Stimulated activated CD8-positive, alpha-beta memory T cell treated with anti-CD3 and anti-CD28 coated beads, Interleukin-12 subunit alpha, Interleukin-12 subunit beta, amount 100 ng/mL, for 4 hours (primary cell): ENCODE measurements around the gene BRD4.
A peak's percentile ranks its signal among the peaks of the same experiment; 100 is the strongest.

Experiments
- DNase-seq: peaks from one replicate; pipeline ENCODE4 v3.0.0-alpha.2; 2020; ENCODE audit warnings: low read depth

BRD4 gene

GRCh38 chr19:15225760-15226159 is 106.6 kb downstream of the BRD4 start:
- no peak for DNase-seq

GRCh38 chr19:15223649-15224361 is 108.5 kb downstream of the BRD4 start:
- no peak for DNase-seq

GRCh38 chr19:15222738-15223648 is 109.3 kb downstream of the BRD4 start:
- peak; percentile 64 for DNase-seq

GRCh38 chr19:15220833-15221232 is 111.5 kb downstream of the BRD4 start:
- DNase-seq, result no peak

- no peak for DNase-seq
Measured at GRCh38 chr19:15218501-15218900, 113.8 kb downstream of the BRD4 start.

- no peak for DNase-seq
Measured at GRCh38 chr19:15216363-15216762, 116.0 kb downstream of the BRD4 start.

- no peak for DNase-seq
Measured at GRCh38 chr19:15213715-15214381, 118.5 kb downstream of the BRD4 start.

GRCh38 chr19:15212711-15213110 is 119.6 kb downstream of the BRD4 start:
- DNase-seq, result no peak

- DNase-seq, result no peak
Measured at GRCh38 chr19:15210323-15210781, 122.0 kb downstream of the BRD4 start.

- no peak for DNase-seq
Measured at GRCh38 chr19:15201374-15202023, 130.8 kb downstream of the BRD4 start.

- no peak for DNase-seq
Measured at GRCh38 chr19:15200553-15201364, 131.6 kb downstream of the BRD4 start, which contains the start of gene NOTCH3. TSS of gene NOTCH3 (minus strand) at chr19:15200995. CDS start at chr19:15200905, 90 bp downstream.

- no peak for DNase-seq
Measured at GRCh38 chr19:15199661-15200552, 132.4 kb downstream of the BRD4 start.

GRCh38 chr19:15198951-15199660 is 133.2 kb downstream of the BRD4 start:
- no peak for DNase-seq

GRCh38 chr19:15197942-15198341 is 134.4 kb downstream of the BRD4 start:
- no peak for DNase-seq

GRCh38 chr19:15197275-15197941 is 134.9 kb downstream of the BRD4 start:
- no peak for DNase-seq

- no peak for DNase-seq
Measured at GRCh38 chr19:15196360-15197005, 135.9 kb downstream of the BRD4 start.

- no peak for DNase-seq
Measured at GRCh38 chr19:15195371-15196334, 136.7 kb downstream of the BRD4 start.
